ENCODE results near the gene SLC2A10. TPM values are rescaled to one million over a fixed set of nuclear protein-coding genes. Genes with fewer than 3 reads are reported as not detected.
A peak's percentile ranks its signal among the peaks of the same experiment; 100 is the strongest.

Gene SLC2A10
- total RNA-seq, 1 experiment from 2014 or later, result 1.6 TPM

GRCh38 chr20:46771195-46771588 is 61.7 kb downstream of the SLC2A10 start:
- ChIA-PET CTCF (no interaction called here), POLR2A (no interaction called here)
- Histone ChIP-seq H3K27ac (ENCODE audit: low read length) (no peak overlapping the region), H3K9me3 (ENCODE audit: control insufficient read depth, insufficient read depth, low read depth, low read length) (no peaks in the 10 kb centered on the region), H3K4me1 (ENCODE audit: control insufficient read depth, insufficient read depth, low read length) (no peaks in the 10 kb centered on the region), H3K27me3 (ENCODE audit: control insufficient read depth, insufficient read depth, low read length) (peaks cover 8% of the 10 kb centered on the region), H3K4me3 (ENCODE audit: low read depth in 2 of 2, low read length in 2 of 2) (no peak overlapping the region), H3K36me3 (ENCODE audit: control insufficient read depth, insufficient read depth, low read length) (no peaks in the 10 kb centered on the region)
- ATAC-seq, result no peak
- no peak for DNase-seq (ENCODE audit: low read depth, low spot score)
- BruUV-seq (replicated peaks), result no TSS peak
- intact Hi-C loops (cut with micrococcal nuclease; ENCODE audit: unreplicated experiment) (no loop called here), in situ Hi-C loops (cut with HindIII; ENCODE audit: low pct_unique_long_range_greater_than_20kb, low sequenced_read_pairs) (no loop called here)
- no peak for TF ChIP-seq SIN3A (IDR thresholded peaks at IDR 0.05; ENCODE audit: borderline replicate concordance, insufficient read depth, low read depth, low read length)
- TF ChIP-seq, protein P1, sequence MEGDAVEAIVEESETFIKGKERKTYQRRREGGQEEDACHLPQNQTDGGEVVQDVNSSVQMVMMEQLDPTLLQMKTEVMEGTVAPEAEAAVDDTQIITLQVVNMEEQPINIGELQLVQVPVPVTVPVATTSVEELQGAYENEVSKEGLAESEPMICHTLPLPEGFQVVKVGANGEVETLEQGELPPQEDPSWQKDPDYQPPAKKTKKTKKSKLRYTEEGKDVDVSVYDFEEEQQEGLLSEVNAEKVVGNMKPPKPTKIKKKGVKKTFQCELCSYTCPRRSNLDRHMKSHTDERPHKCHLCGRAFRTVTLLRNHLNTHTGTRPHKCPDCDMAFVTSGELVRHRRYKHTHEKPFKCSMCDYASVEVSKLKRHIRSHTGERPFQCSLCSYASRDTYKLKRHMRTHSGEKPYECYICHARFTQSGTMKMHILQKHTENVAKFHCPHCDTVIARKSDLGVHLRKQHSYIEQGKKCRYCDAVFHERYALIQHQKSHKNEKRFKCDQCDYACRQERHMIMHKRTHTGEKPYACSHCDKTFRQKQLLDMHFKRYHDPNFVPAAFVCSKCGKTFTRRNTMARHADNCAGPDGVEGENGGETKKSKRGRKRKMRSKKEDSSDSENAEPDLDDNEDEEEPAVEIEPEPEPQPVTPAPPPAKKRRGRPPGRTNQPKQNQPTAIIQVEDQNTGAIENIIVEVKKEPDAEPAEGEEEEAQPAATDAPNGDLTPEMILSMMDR (IDR thresholded peaks at IDR 0.05), result no peak

GRCh38 chr20:46772901-46773300 is 63.5 kb downstream of the SLC2A10 start:
- intact Hi-C loops (cut with micrococcal nuclease; ENCODE audit: unreplicated experiment) (no loop called here), in situ Hi-C loops (cut with HindIII; ENCODE audit: low pct_unique_long_range_greater_than_20kb, low sequenced_read_pairs) (no loop called here)
- BruUV-seq (replicated peaks), result no TSS peak
- TF ChIP-seq, protein P1 (IDR thresholded peaks at IDR 0.05), result peak; percentile 45
- TF ChIP-seq POLR2AphosphoS5 (IDR thresholded peaks at IDR 0.05; ENCODE audit: low read depth, low read length) (no peak), TCF7L2 (IDR thresholded peaks at IDR 0.05; ENCODE audit: low read depth, low read length) (no peak), SIN3A (IDR thresholded peaks at IDR 0.05; ENCODE audit: borderline replicate concordance, insufficient read depth, low read depth, low read length) (no peak), REST (IDR thresholded peaks at IDR 0.05; ENCODE audit: insufficient read depth in 1 of 2, low read depth in 2 of 2, low read length in 1 of 2) (no peak)
- peaks cover 8% of the 10 kb centered on the region for H3K27me3 ChIP-seq (ENCODE audit: control insufficient read depth, insufficient read depth, low read length)
- H3K4me1 ChIP-seq (ENCODE audit: control insufficient read depth, insufficient read depth, low read length), result no peaks in the 10 kb centered on the region
- ChIA-PET POLR2A (no interaction called here), CTCF (interaction anchor here (0.7 kb wide), 1 partner anchor 39 kb away, joined by 4 read pairs; no protein-coding TSS in a partner anchor)
- H3K36me3 ChIP-seq (ENCODE audit: control insufficient read depth, insufficient read depth, low read length), result no peaks in the 10 kb centered on the region
- no peak for ATAC-seq
- H3K9me3 ChIP-seq (ENCODE audit: control insufficient read depth, insufficient read depth, low read depth, low read length), result no peaks in the 10 kb centered on the region
- H3K27ac ChIP-seq (ENCODE audit: low read length), result no peak overlapping the region
- no peak overlapping the region for H3K4me3 ChIP-seq (ENCODE audit: low read depth in 2 of 2, low read length in 2 of 2)
- DNase-seq (ENCODE audit: low read depth, low spot score), result no peak

Data from Panc1 (cell line).